ENCODE results near the gene PROSER2. TPM values are rescaled to one million over a fixed set of nuclear protein-coding genes. Genes with fewer than 3 reads are reported as not detected.
A peak's percentile ranks its signal among the peaks of the same experiment; 100 is the strongest.

The PROSER2 gene
- total and polyA plus RNA-seq, 2 of the 13 experiments (the other 11 are each of a cell fraction or from before 2014, with no cell fraction given) = 6.9 to 7.7 TPM

- no peaks in the 10 kb centered on the region for H3K9me3 ChIP-seq (ENCODE audit: low read length)
- H3K27me3 ChIP-seq (ENCODE audit: control insufficient read depth in 1 of 2, insufficient read depth in 2 of 2, low read length in 2 of 2) = no peaks in the 10 kb centered on the region; a peak in 1 of 5 replicates
- no peak overlapping the region for H3K9ac ChIP-seq (ENCODE audit: insufficient read depth, low read depth, low read length)
- peak overlapping the region; percentile 67 for H3K4me2 ChIP-seq (ENCODE audit: low read depth, low read length)
- peak; percentile 38 for ATAC-seq
- H3K79me2 ChIP-seq (ENCODE audit: insufficient read depth, low read length) = no peaks in the 10 kb centered on the region
- intact Hi-C loops (cut with micrococcal nuclease; ENCODE audit: unreplicated experiment) = no loop called here
- CTCF ChIA-PET (ENCODE audit: low intra/inter-chr PET ratio, low total read pairs) = no interaction called here
- peaks cover 32% of the 10 kb centered on the region for H3K4me1 ChIP-seq (ENCODE audit: insufficient read depth, low read length)
- in situ Hi-C loops (cut with HindIII; ENCODE audit: extremely low pct_ligation_motif_present, low pct_unique_long_range_greater_than_20kb) = no loop called here
- H3K36me3 ChIP-seq (replicated peaks in 1 of 2; ENCODE audit: control insufficient read depth in 1 of 2, insufficient read depth in 2 of 2, low read length in 2 of 2) = no peaks in the 10 kb centered on the region
- POLR2A ChIA-PET = interaction anchor here (1.2 kb wide), 1 partner anchor 15 kb away, joined by 3 read pairs; no protein-coding TSS in a partner anchor
- peak overlapping the region; percentile 64 for H2AFZ ChIP-seq (ENCODE audit: low read length)
- 40% methylated on average over 8 of the region's 11 CpGs for WGBS (ENCODE audit: low lambda C conversion rate)
- no TSS peak for BruUV-seq (replicated peaks)
- H4K20me1 ChIP-seq (ENCODE audit: insufficient read depth, low read length) = no peaks in the 10 kb centered on the region
- H3K4me3 ChIP-seq (replicated peaks in 1 of 3; ENCODE audit: insufficient read depth in 1 of 3, low read depth in 2 of 3, low read length in 3 of 3) = peak overlapping the region in 2 of 3 experiments; percentile 35 to 40; a peak in 4 of 6 replicates
- no peak for TF ChIP-seq MAZ (IDR thresholded peaks at IDR 0.05; ENCODE audit: borderline replicate concordance, low read depth, low read length)
- TF ChIP-seq MAZ (CRISPR knock-in tag; IDR thresholded peaks at IDR 0.05; ENCODE audit: low read depth) = no peak
- peak; percentile 8; the same call in 1 of the 2 replicates for TF ChIP-seq ZNF687 (CRISPR knock-in tag; IDR thresholded peaks at IDR 0.05)
- FAIRE-seq = no peak
- H3K27ac ChIP-seq (ENCODE audit: extremely low read length, insufficient read depth, low read length) = no peak overlapping the region
- DNase-seq (ENCODE audit: low spot score) = no peak
Measured at GRCh38 chr10:11913079-11913641, 90.0 kb downstream of the PROSER2 start.

Measured in HepG2 (cell line).